ENCODE results near the gene AHCTF1.

Gene AHCTF1, protein sequence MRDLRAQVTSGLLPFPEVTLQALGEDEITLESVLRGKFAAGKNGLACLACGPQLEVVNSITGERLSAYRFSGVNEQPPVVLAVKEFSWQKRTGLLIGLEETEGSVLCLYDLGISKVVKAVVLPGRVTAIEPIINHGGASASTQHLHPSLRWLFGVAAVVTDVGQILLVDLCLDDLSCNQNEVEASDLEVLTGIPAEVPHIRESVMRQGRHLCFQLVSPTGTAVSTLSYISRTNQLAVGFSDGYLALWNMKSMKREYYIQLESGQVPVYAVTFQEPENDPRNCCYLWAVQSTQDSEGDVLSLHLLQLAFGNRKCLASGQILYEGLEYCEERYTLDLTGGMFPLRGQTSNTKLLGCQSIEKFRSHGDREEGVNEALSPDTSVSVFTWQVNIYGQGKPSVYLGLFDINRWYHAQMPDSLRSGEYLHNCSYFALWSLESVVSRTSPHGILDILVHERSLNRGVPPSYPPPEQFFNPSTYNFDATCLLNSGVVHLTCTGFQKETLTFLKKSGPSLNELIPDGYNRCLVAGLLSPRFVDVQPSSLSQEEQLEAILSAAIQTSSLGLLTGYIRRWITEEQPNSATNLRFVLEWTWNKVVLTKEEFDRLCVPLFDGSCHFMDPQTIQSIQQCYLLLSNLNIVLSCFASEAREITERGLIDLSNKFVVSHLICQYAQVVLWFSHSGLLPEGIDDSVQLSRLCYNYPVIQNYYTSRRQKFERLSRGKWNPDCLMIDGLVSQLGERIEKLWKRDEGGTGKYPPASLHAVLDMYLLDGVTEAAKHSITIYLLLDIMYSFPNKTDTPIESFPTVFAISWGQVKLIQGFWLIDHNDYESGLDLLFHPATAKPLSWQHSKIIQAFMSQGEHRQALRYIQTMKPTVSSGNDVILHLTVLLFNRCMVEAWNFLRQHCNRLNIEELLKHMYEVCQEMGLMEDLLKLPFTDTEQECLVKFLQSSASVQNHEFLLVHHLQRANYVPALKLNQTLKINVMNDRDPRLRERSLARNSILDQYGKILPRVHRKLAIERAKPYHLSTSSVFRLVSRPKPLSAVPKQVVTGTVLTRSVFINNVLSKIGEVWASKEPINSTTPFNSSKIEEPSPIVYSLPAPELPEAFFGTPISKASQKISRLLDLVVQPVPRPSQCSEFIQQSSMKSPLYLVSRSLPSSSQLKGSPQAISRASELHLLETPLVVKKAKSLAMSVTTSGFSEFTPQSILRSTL (N-terminal part only)

DNA sequence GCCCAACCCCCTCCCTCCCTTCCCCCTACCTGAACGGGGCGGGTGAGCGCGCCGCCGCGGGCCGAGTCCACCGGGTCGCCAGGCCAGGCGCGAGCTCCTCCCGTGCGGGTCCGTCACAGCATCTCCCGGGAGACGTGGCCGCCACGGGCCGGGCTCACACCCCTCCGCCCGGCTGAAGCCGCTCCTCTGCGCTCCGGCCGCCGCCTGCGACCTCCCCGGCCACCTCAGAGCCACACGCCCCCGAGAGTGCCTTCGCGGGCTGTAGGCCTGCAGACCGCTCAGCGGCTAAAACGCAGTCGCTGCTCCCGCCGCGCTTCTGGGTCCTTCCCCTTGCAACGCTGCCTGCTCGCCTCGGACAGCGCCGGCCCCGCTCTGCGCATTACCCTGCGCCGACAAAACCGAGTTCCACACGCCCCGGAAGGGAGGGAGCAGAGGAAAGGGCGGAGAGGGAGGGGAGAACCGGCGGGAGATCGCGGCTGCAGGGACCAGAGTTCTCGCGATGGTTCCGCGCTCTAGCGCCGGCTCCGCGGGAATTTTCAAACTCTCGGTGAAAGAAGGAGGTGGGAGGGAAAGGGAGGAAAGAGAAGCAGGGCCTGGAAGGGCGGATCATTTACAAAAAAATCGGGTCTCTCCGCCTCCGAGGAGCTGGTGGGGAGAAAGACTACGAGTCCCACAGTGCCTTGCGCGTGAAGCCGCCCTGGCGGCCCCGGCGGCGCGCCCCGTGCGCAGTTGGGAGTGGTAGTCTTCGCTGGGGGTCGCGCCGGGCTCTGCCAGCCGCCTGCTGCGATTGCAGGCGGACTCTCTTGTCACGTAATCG lies at the start of gene AHCTF1:
TSS of gene AHCTF1 (minus strand) at position 400 of the 817 bp plus-strand sequence. CDS start 13,578 bp downstream, outside the sequence.
- DNase-seq (ENCODE audit: insufficient read length, low spot score) (peak; percentile 96), FAIRE-seq (peak; percentile 38)
- TF ChIP-seq POLR2A (IDR thresholded peaks at IDR 0.05; ENCODE audit: low read depth, low read length): peak; percentile 99

DNA sequence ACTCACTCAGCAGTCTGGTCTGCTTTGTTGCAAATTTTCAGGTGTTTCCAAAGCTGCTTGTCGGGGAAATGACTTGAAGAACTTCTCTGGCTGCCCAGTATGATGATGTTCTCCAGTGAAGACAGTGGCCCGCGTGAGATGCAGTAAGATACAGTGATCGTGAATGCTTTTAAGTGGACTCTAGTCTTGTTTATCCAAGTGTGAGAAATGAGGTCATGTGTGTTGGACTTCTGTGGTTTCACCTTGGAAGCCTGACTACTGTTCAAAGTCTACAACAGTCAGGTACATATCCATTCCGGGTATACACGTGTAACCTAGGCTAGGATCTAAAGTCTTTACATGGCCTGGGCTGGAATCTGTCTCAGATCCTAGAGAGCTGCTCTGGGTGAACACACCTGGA lies 47.0 kb upstream of the AHCTF1 start:
- FAIRE-seq (no peak), DNase-seq (ENCODE audit: insufficient read length, low spot score) (no peak)
- no peak for TF ChIP-seq POLR2A (IDR thresholded peaks at IDR 0.05; ENCODE audit: low read depth, low read length)

- FAIRE-seq: no peak
- no peak for DNase-seq (ENCODE audit: insufficient read length, low spot score)
- TF ChIP-seq POLR2A (IDR thresholded peaks at IDR 0.05; ENCODE audit: low read depth, low read length): no peak
Measured at GRCh38 chr1:246978281-246978680, 46.5 kb upstream of the AHCTF1 start.

DNA sequence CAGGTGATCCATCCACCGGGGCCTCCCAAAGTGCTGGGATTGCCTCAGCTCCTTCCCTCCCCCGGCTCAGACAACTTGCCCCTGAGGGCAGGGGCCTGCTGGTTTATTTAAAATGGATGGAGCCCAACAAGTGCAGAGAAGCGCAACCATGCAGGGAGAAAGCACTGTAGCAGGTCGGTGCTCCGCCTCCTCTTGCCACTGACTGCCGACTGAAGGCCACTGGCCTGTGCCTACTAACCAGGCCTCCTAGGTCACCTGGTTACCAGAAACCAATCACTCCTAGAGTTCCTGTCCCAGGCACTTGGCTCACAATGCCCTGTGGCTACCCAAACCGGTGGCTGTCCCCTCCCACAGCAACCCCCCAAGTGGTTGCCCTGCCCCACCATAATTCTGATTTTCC lies 40.2 kb upstream of the AHCTF1 start:
- DNase-seq (ENCODE audit: insufficient read length, low spot score) (no peak), FAIRE-seq (no peak)
- TF ChIP-seq POLR2A (IDR thresholded peaks at IDR 0.05; ENCODE audit: low read depth, low read length): no peak

DNA sequence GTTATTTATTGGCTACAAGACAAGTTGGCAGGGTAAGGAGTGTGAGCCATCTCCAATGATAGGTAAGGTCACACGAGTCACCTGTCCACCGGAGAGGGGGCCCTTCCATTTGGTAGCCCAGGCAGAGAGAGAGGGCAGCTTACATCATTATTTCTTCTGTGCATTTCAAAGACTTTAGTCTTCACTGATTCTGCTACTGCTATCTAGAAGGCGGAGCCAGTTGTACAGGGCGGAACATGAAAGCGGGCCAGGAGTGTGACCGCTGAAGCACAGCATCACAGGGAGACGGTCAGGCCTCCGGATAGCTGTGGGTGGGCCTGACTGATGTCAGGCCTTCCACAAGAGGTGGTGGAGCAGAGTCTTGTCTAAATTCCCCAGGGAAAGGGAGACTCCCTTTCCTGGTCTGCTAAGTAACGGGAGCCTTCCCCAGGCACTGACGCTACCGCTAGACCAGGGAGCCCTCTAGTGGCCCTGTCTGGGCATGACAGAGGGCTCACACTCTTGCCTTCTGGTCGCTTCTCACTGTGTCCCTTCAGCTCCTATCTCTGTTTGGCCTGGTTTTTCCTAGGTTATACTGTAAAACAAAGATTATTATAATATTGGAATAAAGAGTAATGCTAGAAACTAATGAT lies 39.5 kb upstream of the AHCTF1 start:
- no peak for DNase-seq (ENCODE audit: insufficient read length, low spot score)
- FAIRE-seq: no peak
- no peak for TF ChIP-seq POLR2A (IDR thresholded peaks at IDR 0.05; ENCODE audit: low read depth, low read length)

DNA sequence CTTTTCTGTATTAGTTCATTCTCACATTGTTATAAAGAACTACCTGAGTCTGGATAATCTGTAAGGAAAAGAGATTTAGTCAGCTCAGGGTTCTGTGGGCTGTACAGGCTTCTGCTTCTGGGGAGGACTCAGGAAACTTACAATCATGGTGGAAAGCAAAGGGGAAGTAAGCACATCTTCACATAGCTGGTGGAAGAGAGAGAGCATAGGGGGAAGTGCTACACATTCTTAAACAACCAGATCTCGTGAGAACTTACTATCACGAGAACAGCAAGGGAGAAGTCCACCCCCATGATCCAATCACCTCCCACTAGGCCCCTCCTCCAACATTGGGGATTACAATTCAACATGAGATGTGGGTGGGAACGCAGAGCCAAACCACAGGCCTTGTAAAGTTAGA lies 37.9 kb upstream of the AHCTF1 start:
- no peak for TF ChIP-seq POLR2A (IDR thresholded peaks at IDR 0.05; ENCODE audit: low read depth, low read length)
- FAIRE-seq (no peak), DNase-seq (ENCODE audit: insufficient read length, low spot score) (no peak)

GRCh38 chr1:246966502-246966901 lies 34.8 kb upstream of the AHCTF1 start:
- no peak for TF ChIP-seq POLR2A (IDR thresholded peaks at IDR 0.05; ENCODE audit: low read depth, low read length)
- FAIRE-seq (no peak), DNase-seq (ENCODE audit: insufficient read length, low spot score) (no peak)

DNA sequence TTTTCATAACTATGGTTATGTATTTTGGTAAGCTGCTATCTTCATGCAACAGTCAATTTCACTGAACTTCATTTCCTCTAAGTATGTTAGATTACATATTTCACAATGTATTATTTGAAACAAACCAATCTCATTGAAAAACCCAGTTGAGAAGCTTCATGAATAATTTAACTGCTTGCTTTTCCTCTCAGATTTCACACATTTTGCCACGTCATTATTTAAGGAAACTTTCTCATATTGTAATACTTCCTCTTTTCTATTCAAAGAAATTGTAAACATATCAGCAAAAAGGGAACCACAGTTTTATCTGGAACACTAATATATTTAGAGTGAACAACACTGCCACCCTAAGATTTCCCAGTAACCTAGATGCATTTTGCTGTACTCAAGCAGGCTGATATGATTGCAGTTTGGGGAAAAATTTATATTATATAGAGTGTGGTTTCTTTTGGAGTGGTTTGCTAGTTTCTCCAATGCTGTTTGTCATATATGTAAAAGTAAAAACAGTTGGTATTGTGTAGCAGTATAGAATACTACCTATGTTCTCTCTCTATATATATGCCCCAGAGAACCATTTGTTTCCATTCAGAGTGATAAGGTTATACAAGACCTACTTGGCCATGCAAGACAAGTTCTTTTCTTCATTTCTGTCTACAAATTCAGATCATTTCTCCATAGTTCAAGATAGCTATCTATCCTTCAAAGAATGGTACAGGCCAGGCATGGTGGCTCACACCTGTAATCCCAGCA lies 28.4 kb upstream of the AHCTF1 start:
- no peak for TF ChIP-seq POLR2A (IDR thresholded peaks at IDR 0.05; ENCODE audit: low read depth, low read length)
- DNase-seq (ENCODE audit: insufficient read length, low spot score) (no peak), FAIRE-seq (no peak)

DNA sequence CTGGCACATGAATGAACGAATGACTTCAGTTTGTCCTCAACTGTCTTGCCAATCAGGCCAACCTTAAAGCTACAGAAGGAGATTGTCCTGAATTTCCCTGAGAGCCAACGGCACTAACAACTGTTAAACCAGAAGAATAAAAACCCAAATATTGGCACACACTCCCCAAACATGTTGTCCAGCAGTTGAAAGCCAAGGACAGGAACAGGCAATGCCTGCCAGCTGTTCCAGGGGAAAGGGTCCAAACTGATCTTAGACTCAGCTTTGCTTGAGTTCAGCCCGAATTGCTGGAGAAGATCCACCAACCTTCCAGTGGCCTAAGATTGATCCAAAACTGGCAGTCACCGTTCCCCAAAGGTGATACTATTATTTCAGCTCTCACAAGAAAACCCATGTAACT lies 22.4 kb upstream of the AHCTF1 start:
- DNase-seq (ENCODE audit: insufficient read length, low spot score) (no peak), FAIRE-seq (no peak)
- TF ChIP-seq POLR2A (IDR thresholded peaks at IDR 0.05; ENCODE audit: low read depth, low read length): no peak

DNA sequence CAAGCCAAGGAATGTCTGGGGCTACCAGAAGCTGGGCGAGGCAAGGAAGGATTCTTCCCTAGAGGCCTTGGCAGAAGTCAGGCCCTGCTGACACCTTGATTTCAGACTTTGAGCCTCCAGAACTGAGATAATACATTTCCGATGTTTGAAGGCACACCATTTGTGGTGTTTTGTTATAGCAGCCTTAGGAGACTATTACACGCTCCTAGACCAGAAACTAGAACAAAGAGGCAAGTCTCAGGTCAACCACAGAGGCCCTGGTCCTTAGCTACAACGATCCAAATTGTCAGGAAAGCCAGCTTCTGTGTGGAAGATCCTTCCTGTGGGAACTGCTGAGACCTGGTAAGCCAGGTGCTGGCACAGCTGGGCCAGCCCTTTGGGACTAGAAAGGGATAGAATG lies 19.7 kb upstream of the AHCTF1 start:
- DNase-seq (ENCODE audit: insufficient read length, low spot score): no peak
- no peak for FAIRE-seq

DNA sequence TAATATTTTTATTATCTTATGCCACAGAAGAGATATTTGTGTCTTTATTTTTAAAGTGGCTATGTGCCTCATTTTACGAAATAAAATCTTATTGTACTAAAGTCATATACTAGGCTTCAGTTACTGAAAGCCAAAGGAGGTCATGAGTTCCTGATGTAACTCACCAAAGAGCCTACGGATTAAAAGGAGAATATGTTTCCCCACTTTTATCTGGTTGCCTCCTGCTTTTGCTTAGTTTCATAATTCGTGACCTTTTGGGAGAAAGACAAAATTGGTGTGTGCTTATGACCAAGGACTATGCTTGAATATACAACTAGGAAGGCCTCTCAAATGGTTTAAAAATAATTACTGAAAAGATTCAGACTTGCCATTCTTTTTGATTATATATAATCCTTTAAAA lies 18.2 kb upstream of the AHCTF1 start:
- no peak for DNase-seq (ENCODE audit: insufficient read length, low spot score)
- no peak for TF ChIP-seq POLR2A (IDR thresholded peaks at IDR 0.05; ENCODE audit: low read depth, low read length)
- FAIRE-seq: no peak

More for the DNA sequence above, 19.7 kb upstream of the AHCTF1 start:
- TF ChIP-seq POLR2A (IDR thresholded peaks at IDR 0.05; ENCODE audit: low read depth, low read length): no peak

DNA sequence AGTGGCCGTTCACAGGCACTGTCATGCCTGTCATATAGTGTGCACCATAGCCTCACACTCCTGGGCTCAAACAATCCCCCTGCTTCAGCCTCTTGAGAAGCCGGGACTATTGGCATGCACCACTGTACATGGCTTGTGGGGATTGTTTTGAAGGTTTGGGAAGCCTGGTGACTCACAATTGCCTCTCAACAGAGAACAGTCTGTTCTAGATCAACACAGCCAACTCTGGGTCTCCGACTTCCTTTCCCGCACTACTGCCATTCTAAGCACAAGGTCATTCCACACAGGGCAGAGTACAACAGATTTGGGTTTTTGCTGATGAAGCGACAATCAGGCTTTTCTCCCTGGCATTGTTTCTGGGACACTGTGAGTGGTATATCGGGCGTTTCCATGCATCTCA lies 15.5 kb upstream of the AHCTF1 start:
- no peak for DNase-seq (ENCODE audit: insufficient read length, low spot score)
- TF ChIP-seq POLR2A (IDR thresholded peaks at IDR 0.05; ENCODE audit: low read depth, low read length): no peak
- no peak for FAIRE-seq
